HG03103 (cell line): ENCODE results near the gene ATG16L2.

Experiments used
- ATAC-seq: cut with Tn5 transposase; IDR thresholded peaks from one replicate; pipeline ENCODE4 v1.9.1; 2021; ENCODE audit warnings: low read depth; ENCODE audit not compliant: unreplicated experiment

ATG16L2 gene

DNA sequence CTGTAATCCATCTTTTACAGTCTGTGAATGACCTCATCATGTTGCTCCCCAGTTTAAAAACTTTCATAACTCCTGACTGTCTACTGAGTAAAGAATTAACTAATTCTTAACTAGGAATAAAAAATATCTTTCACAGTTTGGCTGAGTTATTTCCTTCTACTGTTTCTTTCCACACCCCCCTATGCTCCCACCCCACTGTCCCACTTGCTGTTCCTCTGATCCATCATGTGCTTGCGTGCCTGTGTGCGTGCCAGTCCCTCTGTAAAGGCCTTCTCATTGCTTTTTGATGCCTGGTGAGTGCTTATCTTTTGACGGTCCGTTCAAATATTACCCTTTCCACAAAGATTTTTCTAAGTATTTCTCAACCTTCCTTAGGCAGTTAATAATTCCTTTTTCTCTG, 55.6 kb downstream of the ATG16L2 start:
- no peak for ATAC-seq

DNA sequence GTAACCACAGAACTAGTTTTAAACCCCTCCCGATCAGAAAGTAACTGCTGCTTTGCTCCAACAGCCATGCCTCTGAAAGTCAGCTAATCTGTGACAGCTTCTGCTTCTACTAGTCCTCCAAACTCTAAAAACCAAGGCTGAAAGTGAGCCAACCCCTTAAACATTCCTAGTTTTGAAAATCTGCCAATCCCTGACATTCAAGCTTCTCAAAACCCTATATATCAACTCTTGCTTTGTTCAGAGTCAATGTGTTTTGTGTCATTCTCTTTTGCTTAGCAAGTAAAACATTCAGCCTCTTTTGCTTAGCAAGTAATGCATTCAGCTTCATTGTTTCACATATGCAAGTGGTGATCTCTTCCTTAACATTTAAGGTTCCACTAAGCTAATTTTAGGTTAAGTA, 56.9 kb downstream of the ATG16L2 start:
- ATAC-seq: no peak

DNA sequence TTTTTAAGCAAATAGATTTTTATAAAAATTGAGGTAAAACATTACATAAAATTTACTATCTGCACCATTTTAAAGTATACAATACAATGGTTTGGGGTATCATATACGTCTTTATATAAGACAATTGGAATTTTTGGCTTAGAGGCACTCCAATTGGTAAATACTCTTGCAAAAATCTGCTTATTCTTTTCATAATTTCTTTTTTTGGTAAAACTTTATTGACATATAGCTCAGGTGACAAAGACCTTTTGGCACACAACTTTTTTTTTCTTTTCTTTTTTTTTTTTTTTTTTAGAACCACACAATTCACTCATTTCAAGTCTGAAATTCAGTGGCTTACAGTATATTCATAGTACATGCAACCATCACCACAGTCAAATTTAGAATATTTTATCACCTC, 57.8 kb downstream of the ATG16L2 start:
- no peak for ATAC-seq

GRCh38 chr11:72875736-72876135, 61.5 kb downstream of the ATG16L2 start:
- ATAC-seq: no peak

GRCh38 chr11:72876147-72876546, 61.9 kb downstream of the ATG16L2 start:
- no peak for ATAC-seq
